HTR-8/SVneo (cell line): ENCODE results near the gene KCNK7.

Source experiments
- DNase-seq: peaks from one replicate; pipeline ENCODE4 v3.0.0; 2011; ENCODE audit warnings: low spot score, mixed read lengths; ENCODE audit not compliant: insufficient read length
- FAIRE-seq: peaks from 2 replicates; lab custom pipeline; 2011; peaks lifted over from hg19 to GRCh38; lab: Jason Lieb, UNC

The KCNK7 gene

DNA sequence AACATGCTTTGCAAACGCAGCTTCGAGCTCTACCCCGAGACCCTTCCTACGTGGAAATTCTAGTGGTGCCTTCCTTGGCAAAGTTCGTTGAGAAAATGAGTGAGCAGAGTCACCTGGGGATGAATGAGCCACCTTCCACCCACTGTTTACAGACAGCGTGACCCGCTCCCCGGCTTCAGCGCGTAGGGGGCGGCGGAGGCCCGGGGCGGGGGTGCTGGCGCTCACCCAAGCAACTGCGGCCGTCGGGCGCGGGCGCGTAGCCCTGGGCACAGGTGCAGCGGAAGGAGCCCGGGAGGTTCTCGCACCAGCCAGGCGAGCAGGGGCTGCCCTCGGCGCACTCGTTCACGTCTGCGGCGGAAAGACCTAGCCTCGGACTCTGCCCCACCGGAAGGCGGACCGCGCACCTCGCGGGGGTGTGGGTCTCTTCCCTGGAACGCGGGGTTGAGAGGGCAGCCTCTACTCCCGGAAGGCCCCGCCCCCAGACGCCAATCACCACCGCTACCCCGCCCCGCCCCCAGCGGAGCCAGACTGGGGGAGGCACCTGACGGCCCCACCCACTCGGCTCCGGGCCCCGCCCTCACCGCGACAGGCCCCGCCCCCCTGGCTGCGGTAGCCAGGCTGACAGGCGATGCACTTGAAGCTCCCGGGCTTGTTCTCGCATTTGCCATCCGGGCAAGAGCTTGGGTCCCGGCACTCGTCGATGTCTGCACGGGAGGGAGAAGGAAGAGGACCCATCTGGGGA lies 49.2 kb downstream of the KCNK7 start:
- DNase-seq (no peak), FAIRE-seq (no peak)

GRCh38 chr11:65545853-65546216 lies 49.8 kb downstream of the KCNK7 start:
- DNase-seq (no peak), FAIRE-seq (no peak)
